HG03280 (cell line): ENCODE data around the gene ADPRM.
"Not testable (repeated sequence)": the region's sequence is repeated elsewhere in the genome, so short reads cannot be mapped to it uniquely, and the experiment has no call there.

Experiments
- ATAC-seq: cut with Tn5 transposase; IDR thresholded peaks from one replicate; pipeline ENCODE4 v1.9.1; 2021; ENCODE audit warnings: mild to moderate bottlenecking, moderate library complexity; ENCODE audit not compliant: unreplicated experiment

Gene ADPRM

GRCh38 chr17:10698096-10698818 lies 863 bp downstream of the ADPRM start:
- no peak for ATAC-seq

GRCh38 chr17:10699856-10700255 lies 2.5 kb downstream of the ADPRM start:
- ATAC-seq: no peak

GRCh38 chr17:10702574-10702973 lies 5.2 kb downstream of the ADPRM start:
- no peak for ATAC-seq

GRCh38 chr17:10705727-10706126 lies 8.3 kb downstream of the ADPRM start:
- ATAC-seq: no peak

- ATAC-seq: no peak
Observed at GRCh38 chr17:10713318-10713717, 15.9 kb downstream of the ADPRM start.

GRCh38 chr17:10716218-10716617 lies 18.8 kb downstream of the ADPRM start:
- no peak for ATAC-seq

GRCh38 chr17:10718547-10718946 lies 21.2 kb downstream of the ADPRM start:
- no peak for ATAC-seq

- ATAC-seq: no peak
Observed at GRCh38 chr17:10724546-10725195, 27.3 kb downstream of the ADPRM start.

- ATAC-seq: no peak
Observed at GRCh38 chr17:10725262-10725661, 27.9 kb downstream of the ADPRM start.

GRCh38 chr17:10726196-10726595 lies 28.8 kb downstream of the ADPRM start:
- no peak for ATAC-seq

- ATAC-seq: no peak
Observed at GRCh38 chr17:10727192-10727591, 29.8 kb downstream of the ADPRM start.

- no peak for ATAC-seq
Observed at GRCh38 chr17:10728331-10728892, 31.0 kb downstream of the ADPRM start.

- no peak for ATAC-seq
Observed at GRCh38 chr17:10729334-10730193, 32.2 kb downstream of the ADPRM start, which contains the start of gene TMEM220. TMEM220 (minus strand) TSS chr17:10730023; CDS start chr17:10729851, 172 bp downstream.

- not testable (repeated sequence) for ATAC-seq
Observed at GRCh38 chr17:10730247-10730646, 32.9 kb downstream of the ADPRM start.

GRCh38 chr17:10731408-10731879 lies 34.0 kb downstream of the ADPRM start:
- ATAC-seq: no peak

- not testable (repeated sequence) for ATAC-seq
Observed at GRCh38 chr17:10732121-10732520, 34.7 kb downstream of the ADPRM start.

GRCh38 chr17:10733666-10734065 lies 36.3 kb downstream of the ADPRM start:
- ATAC-seq: no peak

- ATAC-seq: no peak
Observed at GRCh38 chr17:10735251-10735650, 37.9 kb downstream of the ADPRM start.

GRCh38 chr17:10735821-10736220 lies 38.4 kb downstream of the ADPRM start:
- ATAC-seq: no peak

- no peak for ATAC-seq
Observed at GRCh38 chr17:10737168-10737622, 39.8 kb downstream of the ADPRM start.

- ATAC-seq: no peak
Observed at GRCh38 chr17:10737736-10738135, 40.3 kb downstream of the ADPRM start.
